Activated CD8-positive, alpha-beta memory T cell treated with anti-CD3 and anti-CD28 coated beads, Interleukin-2, amount 50 U/mL, for 48 hours (primary cell): Measurements from ENCODE around the gene PRLR.
"Not testable (repeated sequence)": the region's sequence is repeated elsewhere in the genome, so short reads cannot be mapped to it uniquely, and the experiment has no call there.

Source experiments
- DNase-seq: peaks from one replicate; pipeline ENCODE4 v3.0.0-alpha.2; 2020

Gene PRLR

GRCh38 chr5:35230038-35230611, at the start of gene PRLR:
TSS of gene PRLR (minus strand) at chr5:35230487. CDS start at chr5:35089620, 140,867 bp downstream.
- DNase-seq = no peak

DNA sequence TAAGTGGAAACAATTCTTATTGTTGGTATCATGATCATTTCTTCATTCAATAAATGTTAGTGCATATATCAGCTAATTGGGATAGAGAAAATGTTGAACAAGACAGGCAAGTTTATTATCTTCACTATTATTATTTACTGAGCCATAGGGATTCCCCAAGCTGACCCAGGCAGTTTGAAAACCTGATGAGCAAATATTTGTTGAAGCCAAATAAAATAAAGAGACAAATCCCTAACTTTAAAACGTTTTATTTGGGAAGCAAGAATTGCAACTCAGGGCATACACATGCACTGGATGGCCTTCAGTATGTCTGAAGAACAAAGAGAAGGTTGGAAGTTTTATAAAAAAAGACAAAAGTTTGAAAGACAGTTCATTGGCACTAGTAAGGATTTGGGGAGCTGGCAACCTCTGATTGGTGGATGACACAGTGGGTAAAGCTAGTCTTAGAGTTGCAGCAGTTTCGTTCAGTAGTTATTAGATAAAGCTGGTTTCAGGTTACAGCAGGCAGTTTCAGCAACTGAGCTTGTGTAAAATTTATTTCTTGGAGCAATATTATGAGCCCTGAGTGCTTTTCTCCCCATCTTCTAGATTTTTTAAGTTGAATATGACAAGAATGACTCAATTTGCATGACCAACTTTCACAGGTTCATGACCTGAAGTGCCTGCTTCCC, 44.7 kb upstream of the PRLR start:
- DNase-seq = no peak

DNA sequence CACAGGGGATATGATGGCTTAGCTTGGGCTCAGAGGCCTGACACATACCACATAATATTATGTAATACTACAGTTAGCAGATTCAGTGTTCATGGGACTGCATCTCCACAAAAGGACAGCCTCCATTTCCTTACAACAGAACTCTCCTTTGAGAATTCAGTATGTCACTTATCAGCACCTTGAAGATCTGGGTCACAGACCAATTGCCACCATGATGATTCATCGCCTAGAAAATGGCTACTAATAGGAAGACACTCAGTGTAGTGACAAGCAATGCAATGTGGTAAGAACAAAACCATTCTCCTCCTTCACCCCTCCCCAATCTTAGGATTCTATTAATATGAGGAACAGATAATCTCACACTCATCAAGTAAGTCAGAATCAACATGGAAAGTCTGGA, 38.7 kb upstream of the PRLR start:
- DNase-seq = no peak

GRCh38 chr5:35266276-35266675, 36.0 kb upstream of the PRLR start:
- DNase-seq = no peak

DNA sequence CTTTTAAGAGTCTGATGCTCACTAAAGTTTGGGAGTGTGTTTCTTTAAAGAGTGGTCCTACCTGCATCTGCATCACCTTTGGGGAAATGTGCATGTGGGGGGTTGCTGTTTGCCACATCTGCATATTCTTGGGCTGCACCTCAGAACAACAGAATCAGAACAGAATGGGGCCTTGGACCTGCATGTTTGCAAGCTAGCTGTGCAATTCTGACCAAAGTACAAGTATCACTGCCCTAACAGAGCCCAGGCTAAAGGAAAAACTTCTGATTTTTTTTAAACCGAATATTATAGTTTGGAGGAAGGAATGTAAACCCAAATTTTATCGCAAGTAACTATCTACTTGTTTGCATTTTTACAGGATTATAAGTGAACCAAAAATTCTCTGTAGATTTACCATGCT, 34.2 kb upstream of the PRLR start:
- no peak for DNase-seq

- no peak for DNase-seq
Observed at GRCh38 chr5:35263266-35263877, 33.1 kb upstream of the PRLR start.

- DNase-seq = no peak
Observed at GRCh38 chr5:35253582-35253981, 23.3 kb upstream of the PRLR start.

GRCh38 chr5:35252963-35253362, 22.7 kb upstream of the PRLR start:
- DNase-seq = no peak

DNA sequence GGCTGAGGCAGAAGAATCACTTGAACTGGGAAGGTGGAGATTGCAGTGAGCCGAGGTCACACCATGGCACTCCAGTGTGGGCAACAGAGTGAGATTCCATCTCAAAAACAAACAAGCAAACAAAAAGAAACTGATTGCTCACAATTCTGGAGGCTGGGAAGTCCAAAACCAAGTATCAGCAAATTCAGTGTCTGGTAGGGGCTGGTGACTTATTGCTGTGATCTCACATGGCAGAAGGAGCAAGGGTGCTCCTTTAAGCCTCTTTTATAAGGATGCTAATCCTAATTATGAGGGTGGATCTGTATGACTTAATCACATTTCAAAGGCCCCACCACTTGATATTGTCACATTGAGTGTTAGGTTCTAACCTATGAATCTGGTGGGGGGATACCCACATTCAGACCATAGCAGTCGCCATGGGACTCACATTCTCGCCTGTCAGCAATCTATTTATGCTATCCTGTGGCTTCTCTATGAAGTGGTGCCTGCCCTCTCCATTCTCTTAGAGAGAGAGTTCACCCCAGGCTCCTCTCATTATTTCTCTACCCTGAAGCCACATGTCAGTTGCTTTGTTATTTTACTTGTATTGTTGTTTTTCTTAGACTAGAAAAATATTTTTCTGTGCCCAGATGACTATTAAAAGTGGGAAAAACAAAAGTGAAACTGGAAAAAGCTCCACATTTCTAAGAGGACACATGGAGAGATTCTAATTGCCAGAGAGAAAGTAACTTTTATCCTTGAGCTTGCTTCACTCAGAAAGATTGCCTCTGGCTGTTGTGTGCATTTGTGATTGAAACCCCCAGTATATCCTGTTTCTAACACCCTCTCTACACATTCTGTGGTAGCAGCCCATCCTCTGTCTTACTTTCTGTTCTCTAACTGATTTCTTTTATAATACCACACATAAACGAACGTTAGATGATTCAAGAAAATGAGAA, 18.8 kb upstream of the PRLR start:
- DNase-seq = no peak

- no peak for DNase-seq
Observed at GRCh38 chr5:35247648-35248034, 17.4 kb upstream of the PRLR start.

- no peak for DNase-seq
Observed at GRCh38 chr5:35246900-35247647, 16.8 kb upstream of the PRLR start.

- DNase-seq = no peak
Observed at GRCh38 chr5:35246411-35246810, 16.1 kb upstream of the PRLR start.

GRCh38 chr5:35245371-35245770, 15.1 kb upstream of the PRLR start:
- DNase-seq = not testable (repeated sequence)

GRCh38 chr5:35244171-35244570, 13.9 kb upstream of the PRLR start:
- DNase-seq = no peak

DNA sequence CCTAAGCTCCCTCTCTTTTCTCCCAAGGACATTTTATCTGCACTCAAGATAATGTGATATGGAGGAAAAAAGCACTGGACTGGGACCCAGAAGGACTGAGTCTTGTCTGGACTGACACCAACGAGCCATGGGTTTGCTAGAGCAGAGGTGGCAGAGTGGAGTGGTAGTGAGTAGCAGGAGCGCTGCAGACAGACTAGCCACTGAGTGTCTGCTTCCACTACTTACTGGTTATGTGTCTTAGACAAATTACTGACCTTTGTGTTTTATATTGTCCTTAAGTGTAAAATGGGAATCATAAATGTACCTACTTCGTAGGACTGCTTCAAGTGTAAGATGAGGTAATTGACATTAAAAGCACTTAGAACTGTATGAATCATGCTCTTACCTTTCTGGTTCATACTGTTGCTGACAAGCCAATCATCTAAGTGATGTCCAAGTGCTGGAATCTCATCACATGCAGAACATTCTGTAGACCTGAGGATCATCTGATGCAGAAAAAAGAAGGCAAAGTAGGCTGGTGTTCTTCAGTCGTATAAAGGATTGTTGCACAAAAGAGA, 12.5 kb upstream of the PRLR start:
- DNase-seq = no peak

GRCh38 chr5:35240892-35241291, 10.6 kb upstream of the PRLR start:
- DNase-seq = no peak

- no peak for DNase-seq
Observed at GRCh38 chr5:35239911-35240610, 9.8 kb upstream of the PRLR start.

DNA sequence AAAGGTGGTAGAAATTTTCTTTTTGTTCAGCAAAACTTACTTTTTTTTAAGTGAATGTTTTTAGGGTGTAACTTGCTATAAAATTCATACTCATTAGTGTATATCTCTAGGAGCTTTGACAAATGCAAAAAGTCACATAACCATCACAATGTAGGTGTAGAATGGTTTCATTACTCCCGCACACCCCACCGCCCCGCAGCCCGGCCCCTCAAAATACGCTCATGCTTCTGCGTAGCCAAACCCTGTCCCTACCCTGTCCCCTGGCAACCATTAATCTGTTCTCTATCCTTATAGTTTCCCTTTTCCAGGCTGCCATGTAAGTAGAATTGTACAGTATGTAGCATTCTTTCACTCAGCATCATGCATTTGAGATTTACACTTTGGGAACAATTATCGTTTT, 9.2 kb upstream of the PRLR start:
- no peak for DNase-seq

GRCh38 chr5:35237580-35238376, 7.5 kb upstream of the PRLR start:
- no peak for DNase-seq

GRCh38 chr5:35236770-35237169, 6.5 kb upstream of the PRLR start:
- DNase-seq = no peak

DNA sequence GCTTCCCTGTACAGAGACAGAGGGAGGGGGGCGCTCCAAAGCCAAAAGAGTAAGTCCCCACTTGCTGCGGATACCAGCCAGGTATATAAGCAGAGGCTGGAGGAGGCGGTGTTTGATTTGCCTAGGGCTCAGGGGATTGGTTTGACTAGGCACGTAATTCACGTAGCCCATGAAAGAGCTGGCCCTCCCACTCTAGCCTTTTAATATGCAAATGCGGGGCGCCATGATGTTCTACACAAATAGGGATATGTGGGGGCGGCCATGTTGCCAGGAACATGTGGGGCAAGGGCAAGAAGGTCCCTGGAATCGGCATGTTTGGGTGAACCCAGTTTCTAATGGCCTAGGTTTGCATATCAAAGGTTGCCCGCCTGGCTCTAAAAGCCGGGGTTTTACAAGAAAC, 3.3 kb upstream of the PRLR start:
- DNase-seq = no peak
